HepG2 (cell line): ENCODE measurements around the gene COMMD1. TPM values are rescaled to one million over a fixed set of nuclear protein-coding genes. Genes with fewer than 3 reads are reported as not detected.
A peak's percentile ranks its signal among the peaks of the same experiment; 100 is the strongest.

Source experiments
- DNMT3B ChIP-seq: conservative IDR thresholded peaks from 2 replicates; pipeline ENCODE4 v1.6.1; 2016; ENCODE audit warnings: missing biosample characterization, control low read depth
- EZH2 ChIP-seq: conservative IDR thresholded peaks from 2 replicates; pipeline ENCODE4 v1.6.1; 2012; ENCODE audit warnings: mild to moderate bottlenecking, low read depth, low read length, moderate library complexity
- GZF1 ChIP-seq: sonication (generic); formaldehyde crosslinking; IDR thresholded peaks from 2 replicates; pipeline ENCODE4 v1.5.1; 2020; ENCODE audit warnings: mild to moderate bottlenecking, missing genetic modification reagents
- HOXA9 ChIP-seq: sonication (generic); formaldehyde crosslinking; IDR thresholded peaks from 2 replicates; pipeline ENCODE4 v1.8.1; 2022; ENCODE audit warnings: missing genetic modification reagents, mild to moderate bottlenecking, moderate library complexity, borderline replicate concordance
- NFE2L2 ChIP-seq: fragments of 150-350 bp; IDR thresholded peaks from 2 replicates; pipeline ENCODE4 v1.6.1; 2014; ENCODE audit warnings: low read length
- NPAS2 ChIP-seq: sonication (generic); formaldehyde crosslinking; IDR thresholded peaks from 2 replicates; pipeline ENCODE4 v1.8.0; 2022; ENCODE audit warnings: mild to moderate bottlenecking, missing genetic modification reagents, borderline replicate concordance
- POLR2A ChIP-seq, 2 experiments: IDR thresholded peaks; 2 replicates each; pipeline ENCODE4 v1.6.1; 2011; ENCODE audit warnings: low read depth in 2 of 2, low read length in 2 of 2, mild to moderate bottlenecking in 1 of 2, moderate library complexity in 1 of 2; ENCODE audit not compliant: insufficient read depth in 1 of 2
- SMAD3 ChIP-seq: sonication (generic); formaldehyde crosslinking; IDR thresholded peaks from 2 replicates; pipeline ENCODE4 v1.4.0; 2020; ENCODE audit warnings: missing genetic modification reagents
- TARDBP ChIP-seq: sonication (generic); formaldehyde crosslinking; IDR thresholded peaks from 2 replicates; pipeline ENCODE4 v1.8.0; 2022; ENCODE audit warnings: mild to moderate bottlenecking, missing genetic modification reagents
- TFDP2 ChIP-seq: sonication (generic); formaldehyde crosslinking; IDR thresholded peaks from 2 replicates; pipeline ENCODE4 v1.4.0; 2020; ENCODE audit warnings: missing genetic modification reagents
- TGIF2 ChIP-seq: IDR thresholded peaks from 2 replicates; pipeline ENCODE4 v1.6.1; 2016; ENCODE audit warnings: control low read depth, missing compliant biosample characterization
- TSC22D2 ChIP-seq: sonication (generic); formaldehyde crosslinking; IDR thresholded peaks from 2 replicates; pipeline ENCODE4 v1.5.1; 2020; ENCODE audit warnings: missing genetic modification reagents, mild to moderate bottlenecking, borderline replicate concordance
- ZBTB8A ChIP-seq: sonication (generic); formaldehyde crosslinking; IDR thresholded peaks from 2 replicates; pipeline ENCODE4 v1.4.0; 2020; ENCODE audit warnings: mild to moderate bottlenecking, low read depth, missing genetic modification reagents, borderline replicate concordance
- ZNF34 ChIP-seq: sonication (generic); formaldehyde crosslinking; IDR thresholded peaks from 2 replicates; pipeline ENCODE4 v1.4.0; 2020; ENCODE audit warnings: mild to moderate bottlenecking, missing genetic modification reagents, borderline replicate concordance
- ZNF619 ChIP-seq: sonication (generic); formaldehyde crosslinking; IDR thresholded peaks from 2 replicates; pipeline ENCODE4 v1.4.0; 2020; ENCODE audit warnings: mild to moderate bottlenecking, missing genetic modification reagents
- ZSCAN9 ChIP-seq: IDR thresholded peaks from 2 replicates; pipeline ENCODE4 v1.6.1; 2016; ENCODE audit warnings: borderline replicate concordance
- polyA plus RNA-seq, 8 experiments: library from polyadenylated mRNA; depleted of rRNA in 3 of 8; stranded (reverse) in 7 of 8; unstranded in 1 of 8; fragments of >200 nt; fragmentation: Illumina TruSeq in 4 of 8; extraction: Trizol in 4 of 8; gene quantifications; 2 replicates each; pipeline versions ENCODE4 v1.2.1 to v1.2.3, GENCODE V29; 2011 to 2016; ENCODE audit warnings: low read depth in 4 of 8, missing spikeins in 1 of 8, mixed read lengths in 1 of 8; ENCODE audit not compliant: insufficient read depth in 1 of 8
- total RNA-seq, 5 experiments: library from RNA; depleted of rRNA; stranded (reverse); fragments of >200 nt; fragmentation: Illumina TruSeq; extraction: Trizol; gene quantifications; 2 replicates each; pipeline ENCODE4 v1.2.3, GENCODE V29; 2016; ENCODE audit warnings: low read depth in 1 of 5
- TF ChIP-seq, protein P1 (sequence below): sonication (generic); formaldehyde crosslinking; IDR thresholded peaks from 2 replicates; pipeline ENCODE4 v1.4.0; 2020; ENCODE audit warnings: missing genetic modification reagents
- TF ChIP-seq, protein P2 (sequence below): sonication (generic); formaldehyde crosslinking; IDR thresholded peaks from 2 replicates; pipeline ENCODE4 v1.4.0; 2020; ENCODE audit warnings: missing genetic modification reagents
- TF ChIP-seq, protein P3 (sequence below): sonication (generic); formaldehyde crosslinking; IDR thresholded peaks from 2 replicates; pipeline ENCODE4 v1.9.0; 2021; ENCODE audit warnings: missing genetic modification reagents, mild to moderate bottlenecking, borderline replicate concordance

The COMMD1 gene
- total and polyA plus RNA-seq, 2 of the 13 experiments (the other 11 are each of a cell fraction or from before 2014, with no cell fraction given): 25.7 to 105 TPM

GRCh38 chr2:61888267-61889055, 17.0 kb upstream of the COMMD1 start, which contains the start of gene CCT4 (continued):
- no peak for TF ChIP-seq HOXA9 (CRISPR knock-in tag)
- 0 out of 2 replicates have a peak, but pooled peaks have one; percentile 77 for TF ChIP-seq ZSCAN9 (CRISPR knock-in tag)
- no peak for TF ChIP-seq EZH2
- TF ChIP-seq GZF1: peak; percentile 79; the same call in 1 of the 2 replicates
- TF ChIP-seq TFDP2 (CRISPR knock-in tag): peak; percentile 94
- peak; percentile 96 to 98 for TF ChIP-seq POLR2A (IDR thresholded peaks at IDR 0.05; ENCODE audit: insufficient read depth in 1 of 2, low read depth in 2 of 2, low read length in 2 of 2)
- TF ChIP-seq, protein P1, sequence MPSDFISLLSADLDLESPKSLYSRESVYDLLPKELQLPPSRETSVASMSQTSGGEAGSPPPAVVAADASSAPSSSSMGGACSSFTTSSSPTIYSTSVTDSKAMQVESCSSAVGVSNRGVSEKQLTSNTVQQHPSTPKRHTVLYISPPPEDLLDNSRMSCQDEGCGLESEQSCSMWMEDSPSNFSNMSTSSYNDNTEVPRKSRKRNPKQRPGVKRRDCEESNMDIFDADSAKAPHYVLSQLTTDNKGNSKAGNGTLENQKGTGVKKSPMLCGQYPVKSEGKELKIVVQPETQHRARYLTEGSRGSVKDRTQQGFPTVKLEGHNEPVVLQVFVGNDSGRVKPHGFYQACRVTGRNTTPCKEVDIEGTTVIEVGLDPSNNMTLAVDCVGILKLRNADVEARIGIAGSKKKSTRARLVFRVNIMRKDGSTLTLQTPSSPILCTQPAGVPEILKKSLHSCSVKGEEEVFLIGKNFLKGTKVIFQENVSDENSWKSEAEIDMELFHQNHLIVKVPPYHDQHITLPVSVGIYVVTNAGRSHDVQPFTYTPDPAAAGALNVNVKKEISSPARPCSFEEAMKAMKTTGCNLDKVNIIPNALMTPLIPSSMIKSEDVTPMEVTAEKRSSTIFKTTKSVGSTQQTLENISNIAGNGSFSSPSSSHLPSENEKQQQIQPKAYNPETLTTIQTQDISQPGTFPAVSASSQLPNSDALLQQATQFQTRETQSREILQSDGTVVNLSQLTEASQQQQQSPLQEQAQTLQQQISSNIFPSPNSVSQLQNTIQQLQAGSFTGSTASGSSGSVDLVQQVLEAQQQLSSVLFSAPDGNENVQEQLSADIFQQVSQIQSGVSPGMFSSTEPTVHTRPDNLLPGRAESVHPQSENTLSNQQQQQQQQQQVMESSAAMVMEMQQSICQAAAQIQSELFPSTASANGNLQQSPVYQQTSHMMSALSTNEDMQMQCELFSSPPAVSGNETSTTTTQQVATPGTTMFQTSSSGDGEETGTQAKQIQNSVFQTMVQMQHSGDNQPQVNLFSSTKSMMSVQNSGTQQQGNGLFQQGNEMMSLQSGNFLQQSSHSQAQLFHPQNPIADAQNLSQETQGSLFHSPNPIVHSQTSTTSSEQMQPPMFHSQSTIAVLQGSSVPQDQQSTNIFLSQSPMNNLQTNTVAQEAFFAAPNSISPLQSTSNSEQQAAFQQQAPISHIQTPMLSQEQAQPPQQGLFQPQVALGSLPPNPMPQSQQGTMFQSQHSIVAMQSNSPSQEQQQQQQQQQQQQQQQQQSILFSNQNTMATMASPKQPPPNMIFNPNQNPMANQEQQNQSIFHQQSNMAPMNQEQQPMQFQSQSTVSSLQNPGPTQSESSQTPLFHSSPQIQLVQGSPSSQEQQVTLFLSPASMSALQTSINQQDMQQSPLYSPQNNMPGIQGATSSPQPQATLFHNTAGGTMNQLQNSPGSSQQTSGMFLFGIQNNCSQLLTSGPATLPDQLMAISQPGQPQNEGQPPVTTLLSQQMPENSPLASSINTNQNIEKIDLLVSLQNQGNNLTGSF (CRISPR knock-in tag): peak; percentile 52; the same call in 1 of the 2 replicates
- TF ChIP-seq, protein P2, sequence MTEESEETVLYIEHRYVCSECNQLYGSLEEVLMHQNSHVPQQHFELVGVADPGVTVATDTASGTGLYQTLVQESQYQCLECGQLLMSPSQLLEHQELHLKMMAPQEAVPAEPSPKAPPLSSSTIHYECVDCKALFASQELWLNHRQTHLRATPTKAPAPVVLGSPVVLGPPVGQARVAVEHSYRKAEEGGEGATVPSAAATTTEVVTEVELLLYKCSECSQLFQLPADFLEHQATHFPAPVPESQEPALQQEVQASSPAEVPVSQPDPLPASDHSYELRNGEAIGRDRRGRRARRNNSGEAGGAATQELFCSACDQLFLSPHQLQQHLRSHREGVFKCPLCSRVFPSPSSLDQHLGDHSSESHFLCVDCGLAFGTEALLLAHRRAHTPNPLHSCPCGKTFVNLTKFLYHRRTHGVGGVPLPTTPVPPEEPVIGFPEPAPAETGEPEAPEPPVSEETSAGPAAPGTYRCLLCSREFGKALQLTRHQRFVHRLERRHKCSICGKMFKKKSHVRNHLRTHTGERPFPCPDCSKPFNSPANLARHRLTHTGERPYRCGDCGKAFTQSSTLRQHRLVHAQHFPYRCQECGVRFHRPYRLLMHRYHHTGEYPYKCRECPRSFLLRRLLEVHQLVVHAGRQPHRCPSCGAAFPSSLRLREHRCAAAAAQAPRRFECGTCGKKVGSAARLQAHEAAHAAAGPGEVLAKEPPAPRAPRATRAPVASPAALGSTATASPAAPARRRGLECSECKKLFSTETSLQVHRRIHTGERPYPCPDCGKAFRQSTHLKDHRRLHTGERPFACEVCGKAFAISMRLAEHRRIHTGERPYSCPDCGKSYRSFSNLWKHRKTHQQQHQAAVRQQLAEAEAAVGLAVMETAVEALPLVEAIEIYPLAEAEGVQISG (CRISPR knock-in tag): peak; percentile 97
- TF ChIP-seq SMAD3: peak; percentile 94; the same call in 1 of the 2 replicates
- TF ChIP-seq TSC22D2 (CRISPR knock-in tag): peak; percentile 78; the same call in 1 of the 2 replicates
- TF ChIP-seq, protein P3, sequence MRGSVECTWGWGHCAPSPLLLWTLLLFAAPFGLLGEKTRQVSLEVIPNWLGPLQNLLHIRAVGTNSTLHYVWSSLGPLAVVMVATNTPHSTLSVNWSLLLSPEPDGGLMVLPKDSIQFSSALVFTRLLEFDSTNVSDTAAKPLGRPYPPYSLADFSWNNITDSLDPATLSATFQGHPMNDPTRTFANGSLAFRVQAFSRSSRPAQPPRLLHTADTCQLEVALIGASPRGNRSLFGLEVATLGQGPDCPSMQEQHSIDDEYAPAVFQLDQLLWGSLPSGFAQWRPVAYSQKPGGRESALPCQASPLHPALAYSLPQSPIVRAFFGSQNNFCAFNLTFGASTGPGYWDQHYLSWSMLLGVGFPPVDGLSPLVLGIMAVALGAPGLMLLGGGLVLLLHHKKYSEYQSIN (CRISPR knock-in tag): no peak
- peak; percentile 87; the same call in 1 of the 2 replicates for TF ChIP-seq DNMT3B (CRISPR knock-in tag)
- TF ChIP-seq ZNF34 (CRISPR knock-in tag): peak; percentile 85; the same call in 1 of the 2 replicates
- peak; percentile 95 for TF ChIP-seq TARDBP (CRISPR knock-in tag)
- peak; percentile 94; the same call in 1 of the 2 replicates for TF ChIP-seq ZNF619 (CRISPR knock-in tag)
- TF ChIP-seq NFE2L2: no peak; the same call in 1 of the 2 replicates
- no peak for TF ChIP-seq NPAS2 (CRISPR knock-in tag)
- peak; percentile 89 for TF ChIP-seq ZBTB8A (CRISPR knock-in tag)
- peak; percentile 72; the same call in 1 of the 2 replicates for TF ChIP-seq TGIF2
